ENCODE results near the gene GRID1. TPM values are rescaled to one million over a fixed set of nuclear protein-coding genes. Genes with fewer than 3 reads are reported as not detected.
"Not testable (repeated sequence)": the region's sequence is repeated elsewhere in the genome, so short reads cannot be mapped to it uniquely, and the experiment has no call there.

Gene GRID1
- total RNA-seq, 2 donors from 2014 or later, result not detected

DNA sequence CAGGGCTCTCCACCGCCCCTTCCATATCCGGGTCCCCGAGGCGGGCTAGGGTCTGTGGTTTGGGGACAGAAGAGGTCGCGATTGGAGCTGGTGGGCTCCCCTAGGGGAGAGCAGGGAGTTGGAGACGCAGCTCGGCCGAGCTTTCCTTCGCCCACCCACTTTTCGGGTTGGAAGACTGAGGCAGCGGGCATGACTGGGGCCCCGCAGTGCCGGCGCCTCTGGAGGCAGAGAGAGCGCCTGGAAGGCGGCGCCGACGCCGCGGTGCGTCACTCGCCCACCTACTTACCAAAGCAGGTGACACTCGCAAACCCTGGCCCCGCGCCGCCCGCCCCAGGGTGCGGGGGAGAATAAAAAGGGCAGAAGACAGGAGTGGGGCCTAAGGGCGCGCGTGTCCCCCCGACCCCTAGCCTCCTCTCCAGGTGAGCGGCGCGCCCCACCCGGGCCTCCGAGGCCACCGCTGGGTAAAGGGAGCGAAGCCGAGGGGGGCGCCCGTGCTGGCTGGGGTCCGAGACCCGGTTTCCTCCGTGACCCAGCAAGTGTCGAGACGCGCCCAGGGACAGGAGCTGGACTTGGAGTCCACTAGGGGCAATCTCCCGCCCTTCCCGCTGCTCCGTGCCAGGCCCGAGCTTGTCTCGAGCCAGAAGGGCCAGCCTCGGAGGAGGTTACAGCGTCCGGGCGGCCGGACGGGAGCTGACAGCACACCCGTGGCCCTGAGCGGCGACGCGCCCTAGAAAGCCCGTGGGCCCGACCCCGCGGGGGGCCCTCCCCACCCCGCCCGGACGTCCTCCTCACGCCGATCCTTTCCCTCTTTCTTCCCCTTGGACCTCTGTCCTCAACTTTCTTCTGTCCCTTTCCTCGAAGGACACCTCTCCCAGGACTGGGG lies 34.4 kb upstream of the GRID1 start:
- Mint-ChIP-seq H3K4me1 (ENCODE audit: low read depth in 2 of 2) (peaks cover 8 to 9% of the 10 kb centered on the region in 2 donors), H3K9me3 (no peaks in the 10 kb centered on the region), H3K27me3 (peaks cover 7 to 21% of the 10 kb centered on the region in 2 donors), H3K36me3 (no peaks in the 10 kb centered on the region), H3K4me3 (peak overlapping the region; percentile 57), H3K27ac (no peak overlapping the region)
- ATAC-seq, result peak; percentile 22 to 37
- no peak for DNase-seq (ENCODE audit: low spot score)

DNA sequence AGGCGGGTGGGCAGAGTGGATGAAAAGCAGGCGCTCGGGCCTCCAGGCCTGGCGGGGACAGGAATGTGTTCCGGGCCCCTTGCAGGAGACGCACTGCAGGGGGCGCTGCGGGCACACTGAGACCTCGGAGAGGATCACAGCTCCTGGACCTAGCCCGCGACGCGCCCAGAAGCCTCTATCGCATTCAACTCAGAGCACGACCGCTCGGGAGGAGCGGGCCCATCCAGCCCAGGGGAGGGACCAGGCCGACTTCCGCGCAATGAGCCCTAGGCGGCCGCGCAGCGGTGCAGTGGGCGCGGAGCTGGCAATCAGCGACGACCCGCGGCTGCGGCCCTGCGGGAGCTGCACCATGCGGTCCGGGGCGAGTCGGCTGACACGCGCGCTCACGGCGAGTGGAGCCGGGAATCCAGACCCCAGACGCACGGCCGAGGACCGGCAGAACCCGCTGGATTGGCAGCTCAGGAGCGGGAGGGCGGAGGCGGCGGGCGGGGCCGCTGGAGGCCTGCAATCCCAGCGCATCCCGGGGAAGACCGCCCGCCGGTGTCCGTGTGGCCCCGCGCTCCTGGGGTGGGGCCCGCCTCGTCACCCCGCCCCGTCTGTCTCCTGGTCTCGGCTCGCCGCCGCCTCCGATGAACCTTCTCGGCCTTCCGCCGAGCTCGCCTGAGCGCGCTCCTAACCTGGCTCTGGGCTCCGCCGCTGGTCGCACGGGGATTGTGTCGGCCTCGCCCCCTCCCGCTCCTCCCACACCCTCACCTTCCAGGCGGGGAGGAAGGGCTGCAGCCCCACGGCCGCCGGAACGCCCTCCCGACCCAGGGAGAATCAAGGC lies 33.5 kb upstream of the GRID1 start:
- H3K36me3 Mint-ChIP-seq, result no peaks in the 10 kb centered on the region
- no peaks in the 10 kb centered on the region for H3K9me3 Mint-ChIP-seq
- peak overlapping the region; percentile 6 to 48 for H3K27ac Mint-ChIP-seq
- peak; percentile 87 for DNase-seq (ENCODE audit: low spot score)
- ATAC-seq, result peak; percentile 96
- H3K4me1 Mint-ChIP-seq (ENCODE audit: low read depth in 2 of 2), result peaks cover 8 to 9% of the 10 kb centered on the region in 2 donors
- peak overlapping the region; percentile 57 for H3K4me3 Mint-ChIP-seq
- peaks cover 7 to 21% of the 10 kb centered on the region in 2 donors for H3K27me3 Mint-ChIP-seq

DNA sequence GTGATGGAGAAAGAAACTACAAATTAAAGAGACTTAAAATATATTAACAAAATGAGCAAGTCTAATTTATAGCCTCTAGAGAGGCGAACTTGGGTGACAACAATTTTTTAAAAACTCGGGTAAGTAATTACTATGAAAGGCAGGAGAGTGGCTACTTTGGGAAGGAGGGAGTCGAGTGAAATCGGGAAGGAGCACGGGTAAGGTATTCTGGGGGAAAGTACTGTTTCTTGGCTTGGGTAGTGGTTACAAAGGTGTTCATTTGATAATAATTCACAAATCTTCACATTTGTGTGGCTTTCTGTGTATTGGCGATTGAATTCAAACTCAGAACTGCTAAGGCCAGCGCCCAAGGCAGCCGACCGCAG lies 32.9 kb upstream of the GRID1 start:
- Mint-ChIP-seq H3K27ac (peak overlapping the region; percentile 6 to 48), H3K4me3 (peak overlapping the region; percentile 57), H3K27me3 (peaks cover 7 to 21% of the 10 kb centered on the region in 2 donors), H3K4me1 (ENCODE audit: low read depth in 2 of 2) (peaks cover 8 to 9% of the 10 kb centered on the region in 2 donors), H3K36me3 (no peaks in the 10 kb centered on the region), H3K9me3 (no peaks in the 10 kb centered on the region)
- ATAC-seq, result no peak
- DNase-seq (ENCODE audit: low spot score), result no peak

DNA sequence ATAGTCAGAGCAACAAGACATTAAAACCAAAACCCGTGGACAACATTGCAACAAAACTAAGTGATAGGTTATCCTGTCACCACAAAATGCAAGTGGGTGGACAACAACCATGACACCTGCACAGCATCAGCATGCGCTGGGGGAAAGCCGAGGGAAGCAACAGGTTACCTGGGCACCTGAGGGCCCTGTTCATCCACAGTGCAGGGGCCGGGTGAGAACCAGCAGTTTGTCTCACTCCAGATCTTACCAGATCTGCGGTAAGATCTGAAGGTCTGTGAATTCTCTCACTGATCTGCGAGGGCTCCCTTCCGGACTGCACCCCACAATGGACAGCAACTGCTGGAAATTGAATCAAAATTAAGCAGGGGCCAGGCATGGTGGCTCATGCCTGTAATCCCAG lies 30.5 kb upstream of the GRID1 start:
- Mint-ChIP-seq H3K4me3 (no peak overlapping the region), H3K4me1 (ENCODE audit: low read depth in 2 of 2) (peaks cover 8 to 9% of the 10 kb centered on the region in 2 donors), H3K27ac (no peak overlapping the region), H3K9me3 (no peaks in the 10 kb centered on the region), H3K27me3 (peaks cover 2 to 13% of the 10 kb centered on the region in 2 donors), H3K36me3 (no peaks in the 10 kb centered on the region)
- ATAC-seq (no peak), DNase-seq (ENCODE audit: low spot score) (no peak)

DNA sequence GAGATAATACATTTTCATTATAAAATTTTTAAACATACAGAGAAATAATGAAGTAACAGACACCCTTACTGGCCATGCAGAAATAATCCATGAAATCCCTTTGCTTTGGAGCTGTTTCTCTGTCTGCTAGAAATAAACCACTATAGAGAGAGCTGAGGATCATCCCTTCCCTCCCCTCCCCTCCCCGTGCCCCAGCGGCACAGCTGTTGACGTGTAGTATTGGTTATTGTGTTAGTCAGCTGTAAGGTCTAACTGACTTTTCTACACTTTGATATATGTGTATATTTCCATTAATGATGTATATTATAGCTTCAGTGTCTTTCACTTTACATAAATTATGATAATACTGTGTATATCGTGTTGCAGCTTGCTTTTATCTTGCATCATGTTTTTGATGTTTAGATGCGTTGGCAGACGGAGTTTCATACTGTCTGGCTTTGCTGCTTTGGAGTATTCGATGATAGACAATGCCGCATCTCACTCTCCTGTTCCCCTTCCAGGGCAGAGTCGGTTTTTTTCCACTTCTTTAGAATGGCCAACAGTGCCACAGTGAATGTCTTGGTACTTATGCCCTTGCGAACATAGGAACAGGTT lies 27.4 kb upstream of the GRID1 start:
- peaks cover 0 to 2% of the 10 kb centered on the region in 2 donors for H3K4me1 Mint-ChIP-seq (ENCODE audit: low read depth in 2 of 2)
- no peak overlapping the region for H3K4me3 Mint-ChIP-seq
- DNase-seq (ENCODE audit: low spot score), result no peak
- H3K36me3 Mint-ChIP-seq, result no peaks in the 10 kb centered on the region
- no peak for ATAC-seq
- no peak overlapping the region for H3K27ac Mint-ChIP-seq
- H3K9me3 Mint-ChIP-seq, result no peaks in the 10 kb centered on the region
- H3K27me3 Mint-ChIP-seq, result peaks cover 19 to 22% of the 10 kb centered on the region in 2 donors

DNA sequence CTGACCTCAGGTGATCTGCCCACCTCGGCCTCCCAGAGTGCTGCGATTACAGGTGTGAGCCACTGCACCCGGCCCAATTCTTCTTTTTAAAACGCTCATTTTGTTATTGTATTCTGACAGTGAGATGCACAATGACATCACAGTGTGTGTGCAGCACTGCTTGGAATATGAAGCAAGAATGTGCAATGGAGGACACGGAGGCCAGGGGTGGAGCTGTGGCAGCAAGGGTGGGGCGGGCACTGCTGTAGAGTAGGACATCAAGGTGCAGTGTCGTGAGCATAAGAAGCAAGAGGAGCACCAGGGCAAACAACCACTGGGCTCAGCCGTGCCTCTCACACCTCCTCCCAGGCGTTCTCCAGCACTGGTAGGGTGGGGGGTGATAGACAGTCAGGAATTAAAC lies 26.8 kb upstream of the GRID1 start:
- H3K27ac Mint-ChIP-seq, result no peak overlapping the region
- H3K36me3 Mint-ChIP-seq, result no peaks in the 10 kb centered on the region
- H3K4me3 Mint-ChIP-seq, result no peak overlapping the region
- peaks cover 23 to 24% of the 10 kb centered on the region in 2 donors for H3K27me3 Mint-ChIP-seq
- H3K9me3 Mint-ChIP-seq, result no peaks in the 10 kb centered on the region
- DNase-seq (ENCODE audit: low spot score), result no peak
- ATAC-seq, result no peak
- H3K4me1 Mint-ChIP-seq (ENCODE audit: low read depth in 2 of 2), result peaks cover 2 to 4% of the 10 kb centered on the region in 2 donors

DNA sequence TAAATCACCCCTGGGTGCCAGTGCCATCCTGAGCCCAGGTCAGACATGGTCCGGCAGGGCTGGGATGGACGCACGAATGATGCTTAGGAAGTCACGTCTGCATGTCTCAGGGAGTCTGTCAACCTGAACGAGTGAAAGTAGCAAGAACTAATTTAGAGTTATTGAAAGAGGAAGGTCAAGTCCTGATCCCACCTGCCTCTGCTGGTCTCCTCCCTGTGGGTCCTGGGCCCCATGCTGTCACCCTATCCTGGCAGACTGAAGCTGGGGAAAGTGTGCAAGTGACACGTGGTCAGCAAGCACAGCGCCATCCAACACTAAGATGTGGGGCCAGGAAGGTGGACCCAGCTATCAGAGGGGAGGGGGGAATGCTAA lies 26.1 kb upstream of the GRID1 start:
- H3K4me3 Mint-ChIP-seq, result no peak overlapping the region
- H3K4me1 Mint-ChIP-seq (ENCODE audit: low read depth in 2 of 2), result peaks cover 5 to 6% of the 10 kb centered on the region in 2 donors
- H3K9me3 Mint-ChIP-seq, result no peaks in the 10 kb centered on the region
- peaks cover 29 to 30% of the 10 kb centered on the region in 2 donors for H3K27me3 Mint-ChIP-seq
- DNase-seq (ENCODE audit: low spot score) (no peak), ATAC-seq (no peak)
- H3K27ac Mint-ChIP-seq, result no peak overlapping the region
- H3K36me3 Mint-ChIP-seq, result no peaks in the 10 kb centered on the region

DNA sequence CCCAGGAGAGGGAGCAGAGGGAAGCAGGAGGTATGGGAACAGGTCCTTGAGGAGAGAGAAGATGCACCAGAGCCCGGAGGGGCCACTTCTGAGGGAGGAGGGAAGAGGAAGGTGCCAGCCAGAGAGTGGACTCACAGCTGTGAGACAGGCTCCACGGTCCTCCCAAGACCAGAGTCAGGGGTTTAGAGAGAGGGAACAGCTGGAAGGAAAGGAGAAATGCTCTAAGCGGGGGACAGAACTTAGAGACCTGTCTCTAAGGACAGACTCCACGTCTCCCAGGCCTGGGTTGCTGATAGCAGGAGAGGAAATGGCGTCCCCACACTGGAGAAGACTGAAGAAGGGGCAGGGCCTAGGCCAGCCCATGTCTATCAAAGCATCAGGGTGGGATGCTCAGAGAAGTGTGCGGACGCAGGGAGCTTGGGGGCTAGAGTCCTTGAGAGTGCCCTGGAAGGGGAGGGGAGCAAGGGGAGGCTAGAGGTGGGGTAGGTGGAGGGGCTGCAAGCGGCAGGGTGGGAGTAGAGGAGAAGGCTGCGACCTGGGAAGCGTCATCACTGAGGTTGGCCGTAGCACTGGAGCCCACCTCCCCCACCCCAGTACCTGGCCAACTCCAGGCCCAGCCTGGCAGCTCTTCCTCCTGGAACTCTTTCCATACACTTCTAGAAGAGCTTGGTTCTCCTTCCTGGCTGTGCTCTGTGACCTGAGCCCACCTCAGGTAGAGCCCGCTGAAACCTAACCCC lies 25.6 kb upstream of the GRID1 start:
- Mint-ChIP-seq H3K27ac (no peak overlapping the region), H3K4me1 (ENCODE audit: low read depth in 2 of 2) (peaks cover 5 to 6% of the 10 kb centered on the region in 2 donors), H3K9me3 (no peaks in the 10 kb centered on the region), H3K36me3 (no peaks in the 10 kb centered on the region), H3K4me3 (no peak overlapping the region), H3K27me3 (peaks cover 35% of the 10 kb centered on the region in 2 donors)
- DNase-seq (ENCODE audit: low spot score) (no peak), ATAC-seq (peak in 1 of 2 donors; percentile 28)

DNA sequence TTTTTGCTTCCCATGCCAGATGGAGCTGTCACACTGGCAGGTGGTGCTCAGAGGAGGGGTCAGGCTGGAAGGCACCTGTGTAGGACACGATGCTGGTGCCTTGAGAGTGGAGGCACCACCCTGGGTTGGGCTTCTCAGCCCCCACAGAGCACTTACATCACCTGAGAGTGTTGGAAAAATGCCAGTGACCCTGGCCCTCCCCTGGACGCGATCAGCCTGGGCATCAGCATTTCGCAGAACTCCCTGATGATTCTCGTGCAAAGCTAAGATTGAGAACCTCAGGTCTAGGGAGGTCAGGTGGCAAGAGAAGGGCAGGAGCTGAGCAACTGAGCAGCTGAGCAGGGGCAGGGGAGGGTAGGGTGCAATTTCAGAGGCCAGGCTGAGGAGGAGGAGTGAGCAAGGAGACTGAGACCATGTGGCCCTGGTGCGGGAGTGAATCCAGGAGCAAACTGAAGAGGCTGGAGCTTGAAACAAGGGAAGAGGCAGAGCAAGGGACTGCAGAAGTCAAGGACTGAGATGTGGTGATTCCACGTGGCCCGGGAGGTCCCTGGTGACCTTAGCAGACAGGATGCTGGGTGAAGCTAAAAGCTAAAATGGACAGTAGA lies 24.7 kb upstream of the GRID1 start:
- Mint-ChIP-seq H3K4me3 (no peak overlapping the region), H3K9me3 (no peaks in the 10 kb centered on the region), H3K4me1 (ENCODE audit: low read depth in 2 of 2) (peaks cover 5 to 6% of the 10 kb centered on the region in 2 donors), H3K27ac (no peak overlapping the region), H3K36me3 (no peaks in the 10 kb centered on the region), H3K27me3 (peaks cover 33 to 36% of the 10 kb centered on the region in 2 donors)
- ATAC-seq, result no peak
- DNase-seq (ENCODE audit: low spot score), result no peak

DNA sequence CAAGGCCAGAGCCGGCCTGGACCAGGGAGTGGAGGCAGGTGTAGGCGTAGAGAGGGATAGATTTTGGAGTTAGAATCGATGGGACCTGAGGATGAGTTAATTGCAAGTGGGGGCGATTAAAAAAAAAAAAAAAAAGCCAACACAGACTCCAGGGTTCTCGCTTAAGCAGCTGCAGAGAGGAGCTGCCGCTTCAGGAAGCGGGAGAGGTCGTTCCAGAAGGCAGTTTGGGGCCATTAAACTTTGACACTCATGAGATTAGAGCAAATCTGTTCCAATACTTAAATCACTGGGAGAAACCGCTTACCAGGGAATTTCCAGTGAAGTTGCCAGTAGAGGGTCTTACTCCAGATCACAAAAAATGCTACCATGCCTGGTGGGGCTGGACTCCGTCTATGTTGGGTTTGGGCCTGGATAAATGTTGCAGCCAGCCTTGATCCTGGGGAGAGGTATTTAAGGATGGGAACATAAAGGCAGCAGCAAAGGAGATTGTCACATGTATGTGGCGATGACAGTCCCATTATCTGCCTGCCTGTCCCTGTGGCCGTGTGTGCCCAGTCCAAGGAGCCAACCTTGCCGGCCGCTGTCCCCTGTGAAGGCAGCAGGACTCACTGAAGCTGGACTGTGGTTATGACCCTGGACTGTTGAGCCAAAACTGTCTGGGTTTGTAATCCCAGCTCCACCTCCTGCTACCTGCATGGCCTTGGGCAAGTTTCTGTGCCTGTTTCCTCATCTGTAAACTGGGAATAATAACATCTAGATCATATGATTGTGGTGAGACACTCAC lies 23.9 kb upstream of the GRID1 start:
- peaks cover 5 to 6% of the 10 kb centered on the region in 2 donors for H3K4me1 Mint-ChIP-seq (ENCODE audit: low read depth in 2 of 2)
- peaks cover 30 to 39% of the 10 kb centered on the region in 2 donors for H3K27me3 Mint-ChIP-seq
- H3K36me3 Mint-ChIP-seq, result no peaks in the 10 kb centered on the region
- DNase-seq (ENCODE audit: low spot score) (no peak), ATAC-seq (no peak)
- no peak overlapping the region for H3K4me3 Mint-ChIP-seq
- H3K9me3 Mint-ChIP-seq, result no peaks in the 10 kb centered on the region
- no peak overlapping the region for H3K27ac Mint-ChIP-seq

DNA sequence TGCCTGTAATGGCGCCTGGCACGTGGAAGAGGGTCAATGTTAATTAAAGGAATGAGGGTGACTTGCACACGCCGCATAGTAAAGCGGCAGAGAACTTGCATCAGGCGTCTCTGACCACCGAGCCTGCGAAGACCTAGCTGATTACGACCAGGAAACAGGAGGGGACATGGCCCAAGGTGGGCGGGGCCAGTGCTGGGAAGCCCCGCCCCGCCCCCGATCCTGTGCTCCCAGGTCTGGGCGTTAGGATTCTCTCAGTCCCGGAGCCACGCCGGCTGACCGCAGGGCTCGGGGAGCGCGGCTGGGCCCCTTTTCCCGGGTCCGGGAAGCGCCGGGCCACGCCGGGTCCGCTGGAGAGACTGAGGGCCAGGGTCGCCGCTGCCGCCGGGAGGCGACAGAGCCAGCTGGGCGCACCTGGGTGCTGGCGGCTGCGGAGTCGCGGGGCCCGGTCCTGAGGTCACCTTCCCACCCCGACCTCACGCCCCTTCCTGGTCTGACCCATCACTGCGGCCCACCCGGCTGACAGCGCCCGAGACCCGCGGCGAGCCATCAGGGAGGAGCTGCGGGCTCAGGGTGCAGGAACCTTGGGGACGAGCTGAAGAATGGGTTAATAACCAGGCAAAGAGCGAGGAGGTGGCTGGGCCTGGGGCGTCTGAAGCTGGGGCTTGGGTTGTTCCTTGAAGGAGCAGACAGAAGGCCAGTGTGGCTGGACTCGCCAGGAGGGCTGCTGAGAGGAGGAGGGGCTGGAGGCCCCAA lies 23.0 kb upstream of the GRID1 start:
- Mint-ChIP-seq H3K36me3 (no peaks in the 10 kb centered on the region), H3K27me3 (peaks cover 35 to 49% of the 10 kb centered on the region in 2 donors), H3K27ac (no peak overlapping the region), H3K4me1 (ENCODE audit: low read depth in 2 of 2) (peaks cover 5 to 6% of the 10 kb centered on the region in 2 donors), H3K9me3 (no peaks in the 10 kb centered on the region), H3K4me3 (peak overlapping the region; percentile 79)
- no peak for DNase-seq (ENCODE audit: low spot score)
- ATAC-seq, result peak; percentile 56 to 72

DNA sequence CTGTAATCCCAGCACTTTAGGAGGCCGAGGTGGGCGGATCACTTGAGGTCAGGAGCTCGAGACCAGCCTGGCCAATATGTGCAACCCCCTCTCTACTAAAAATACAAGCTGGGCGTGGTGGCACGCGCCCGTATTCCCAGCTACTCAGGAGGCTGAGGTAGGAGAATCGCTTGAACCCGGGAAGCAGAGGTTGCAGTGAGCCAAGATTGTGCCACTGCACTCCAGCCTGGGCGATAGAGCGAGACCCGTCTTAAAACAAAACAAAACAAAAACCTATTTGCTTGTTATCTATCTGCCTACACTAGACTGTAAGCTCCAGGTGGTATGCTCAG lies 22.5 kb upstream of the GRID1 start:
- H3K27ac Mint-ChIP-seq, ATAC-seq: not testable (repeated sequence)
- peaks cover 37 to 54% of the 10 kb centered on the region in 2 donors for H3K27me3 Mint-ChIP-seq

More for the DNA sequence above, 22.5 kb upstream of the GRID1 start:
- not testable (repeated sequence) for H3K36me3 Mint-ChIP-seq; H3K9me3 Mint-ChIP-seq; DNase-seq (ENCODE audit: low spot score); H3K4me1 Mint-ChIP-seq (ENCODE audit: low read depth in 2 of 2)
- H3K4me3 Mint-ChIP-seq, result peak overlapping the region; percentile 79
